H1 (cell line): Measurements from ENCODE around the gene SLC4A1AP. TPM values are rescaled to one million over a fixed set of nuclear protein-coding genes. Genes with fewer than 3 reads are reported as not detected.

Experiments used
- CTCF ChIA-PET: fragments of 300-600 bp; sonication (Branson Sonifier 250); formaldehyde crosslinking; loops from one replicate; lab custom pipeline; 2021; ENCODE audit not compliant: partially characterized antibody; lab: Charles Lee
- POLR2A ChIA-PET: fragments of 300-600 bp; sonication (Branson Sonifier 250); formaldehyde crosslinking; loops from one replicate; lab custom pipeline; 2021; ENCODE audit warnings: inconsistent platforms; ENCODE audit not compliant: partially characterized antibody; lab: Charles Lee
- DNase-seq, 2 experiments: peaks; one replicate each; pipeline versions ENCODE4 v3.0.0 to v3.0.0-alpha.2; 2010 to 2022; ENCODE audit warnings: low spot score in 2 of 2, low read depth in 1 of 2, mixed read lengths in 1 of 2
- FAIRE-seq: peaks from 2 replicates; lab custom pipeline; 2011; peaks lifted over from hg19 to GRCh38; lab: Jason Lieb, UNC
- H2AFZ ChIP-seq: 2 replicates; pipeline ENCODE4 v1.8.1; 2012; ENCODE audit warnings: low read length, inconsistent platforms
- H2AK5ac ChIP-seq: 2 replicates; pipeline ENCODE4 v1.6.1; 2013; ENCODE audit warnings: low read depth, low read length
- H2BK120ac ChIP-seq: replicated peaks from 2 replicates; pipeline ENCODE3; 2013; ENCODE audit warnings: low read depth, low read length, inconsistent platforms
- H2BK12ac ChIP-seq: 2 replicates; pipeline ENCODE4 v1.6.1; 2013; ENCODE audit warnings: low read depth, low read length
- H2BK15ac ChIP-seq: 2 replicates; pipeline ENCODE4 v1.6.1; 2013; ENCODE audit warnings: low read length
- H2BK20ac ChIP-seq: 2 replicates; pipeline ENCODE4 v1.6.1; 2013; ENCODE audit warnings: low read length
- H2BK5ac ChIP-seq: 2 replicates; pipeline ENCODE4 v1.6.1; 2013; ENCODE audit warnings: low read depth, low read length
- H3K14ac ChIP-seq: 2 replicates; pipeline ENCODE4 v1.6.1; 2013; ENCODE audit warnings: inconsistent platforms; ENCODE audit not compliant: insufficient read length
- H3K18ac ChIP-seq: 2 replicates; pipeline ENCODE4 v1.6.1; 2013; ENCODE audit warnings: low read length; ENCODE audit errors: extremely low read depth
- H3K23ac ChIP-seq: 2 replicates; pipeline ENCODE4 v1.6.1; 2013; ENCODE audit warnings: inconsistent platforms; ENCODE audit not compliant: insufficient read length
- H3K23me2 ChIP-seq: 2 replicates; pipeline ENCODE4 v1.6.1; 2013; ENCODE audit warnings: low read depth, low read length
- H3K27ac ChIP-seq: 2 replicates; pipeline ENCODE4 v1.6.1; 2011; ENCODE audit warnings: low read depth, low read length, inconsistent platforms
- H3K27me3 ChIP-seq, 4 experiments: replicated peaks in 1 of 4; 1 replicate in 1 of 4; 2 replicates in 3 of 4; pipeline versions ENCODE4 v1.6.1 to v1.8.1; 2011 to 2013; ENCODE audit warnings: low read length in 3 of 4, mild to moderate bottlenecking in 3 of 4, inconsistent platforms in 2 of 4, mixed read lengths in 2 of 4, moderate library complexity in 1 of 4; ENCODE audit not compliant: control insufficient read depth in 3 of 4, insufficient read depth in 3 of 4; ENCODE audit errors: extremely low read depth in 1 of 4
- H3K36me3 ChIP-seq, 4 experiments: 2 replicates each; pipeline versions ENCODE4 v1.6.1 to v1.8.1; 2011 to 2013; ENCODE audit warnings: mild to moderate bottlenecking in 4 of 4, low read length in 3 of 4, moderate library complexity in 2 of 4, control low read depth in 1 of 4, inconsistent platforms in 1 of 4; ENCODE audit not compliant: insufficient read depth in 4 of 4, control insufficient read depth in 2 of 4
- H3K4ac ChIP-seq: replicated peaks from 2 replicates; pipeline ENCODE3; 2013; ENCODE audit warnings: low read length, low read depth, mixed read lengths, inconsistent platforms; ENCODE audit not compliant: insufficient read length
- H3K4me1 ChIP-seq, 4 experiments: replicated peaks in 1 of 4; 1 replicate in 1 of 4; 2 replicates in 3 of 4; pipeline versions ENCODE4 v1.6.1 to v1.8.1; 2011 to 2013; ENCODE audit warnings: low read length in 3 of 4, inconsistent platforms in 2 of 4, mixed read lengths in 1 of 4; ENCODE audit not compliant: insufficient read depth in 4 of 4, control insufficient read depth in 3 of 4
- H3K4me2 ChIP-seq, 2 experiments: 2 replicates each; pipeline versions ENCODE4 v1.6.1 to v1.8.1; 2011 to 2013; ENCODE audit warnings: low read depth in 2 of 2, low read length in 2 of 2, control low read depth in 1 of 2, inconsistent platforms in 1 of 2, mild to moderate bottlenecking in 1 of 2; ENCODE audit not compliant: insufficient read depth in 1 of 2
- H3K4me3 ChIP-seq, 4 experiments: fragments of 200-600, 300-600 bp in 1 of 4; sonication (generic), shearing (Covaris generic), sonication (Bioruptor Twin) in 1 of 4; 2 replicates each; pipeline versions ENCODE4 v1.5.1 to v1.8.1; 2011 to 2016; ENCODE audit warnings: low read length in 4 of 4, low read depth in 3 of 4, control low read depth in 2 of 4, inconsistent platforms in 2 of 4, mild to moderate bottlenecking in 2 of 4, mixed read lengths in 1 of 4, moderate library complexity in 1 of 4; ENCODE audit not compliant: insufficient read depth in 2 of 4; ENCODE audit errors: extremely low read depth in 1 of 4
- H3K56ac ChIP-seq: replicated peaks from 2 replicates; pipeline ENCODE3; 2013; ENCODE audit warnings: low read depth, mild to moderate bottlenecking, mixed read lengths, low read length, inconsistent platforms; ENCODE audit not compliant: insufficient read length
- H3K79me1 ChIP-seq: 2 replicates; pipeline ENCODE4 v1.6.1; 2013; ENCODE audit warnings: low read depth, low read length, control low read depth
- H3K79me2 ChIP-seq, 2 experiments: 2 replicates each; pipeline versions ENCODE4 v1.6.1 to v1.8.1; 2012 to 2013; ENCODE audit warnings: low read length in 2 of 2, mild to moderate bottlenecking in 2 of 2, inconsistent platforms in 1 of 2; ENCODE audit not compliant: insufficient read depth in 2 of 2, control insufficient read depth in 1 of 2
- H3K9ac ChIP-seq, 4 experiments: replicated peaks in 1 of 4; 1 replicate in 1 of 4; 2 replicates in 3 of 4; pipeline versions ENCODE4 v1.6.1 to v1.8.1; 2011 to 2013; ENCODE audit warnings: low read depth in 3 of 4, low read length in 3 of 4, control low read depth in 2 of 4, mild to moderate bottlenecking in 2 of 4, moderate library complexity in 2 of 4, inconsistent platforms in 1 of 4; ENCODE audit errors: extremely low read depth in 1 of 4
- H3K9me3 ChIP-seq, 2 experiments: 2 replicates each; pipeline versions ENCODE4 v1.6.1 to v1.8.1; 2012 to 2013; ENCODE audit warnings: mild to moderate bottlenecking in 2 of 2, moderate library complexity in 2 of 2, control low read depth in 1 of 2, inconsistent platforms in 1 of 2, low read depth in 1 of 2, low read length in 1 of 2, mixed read lengths in 1 of 2; ENCODE audit not compliant: insufficient read depth in 2 of 2
- H4K20me1 ChIP-seq, 2 experiments: replicated peaks in 1 of 2; 2 replicates each; pipeline versions ENCODE3 to v1.8.1; 2011 to 2013; ENCODE audit warnings: inconsistent platforms in 2 of 2, low read length in 2 of 2, mild to moderate bottlenecking in 1 of 2; ENCODE audit not compliant: insufficient read depth in 2 of 2, control insufficient read depth in 1 of 2
- H4K5ac ChIP-seq: 2 replicates; pipeline ENCODE4 v1.6.1; 2013; ENCODE audit warnings: low read length, low read depth, mixed read lengths, inconsistent platforms; ENCODE audit not compliant: insufficient read length
- H4K8ac ChIP-seq: 2 replicates; pipeline ENCODE4 v1.8.0; 2013; ENCODE audit warnings: mild to moderate bottlenecking, moderate library complexity, low read length, inconsistent platforms; ENCODE audit not compliant: insufficient read depth; ENCODE audit errors: extremely low read depth
- H4K91ac ChIP-seq: replicated peaks from 2 replicates; pipeline ENCODE3; 2013; ENCODE audit warnings: low read length, mixed read lengths, inconsistent platforms; ENCODE audit not compliant: insufficient read length
- ASH2L ChIP-seq: fragments of 200-600, 300-600 bp; sonication (generic); IDR thresholded peaks from one replicate; pipeline ENCODE4 v1.7.1; 2017; ENCODE audit warnings: low read length
- CBX8 ChIP-seq: fragments of 300-800, 300-1000 bp; sonication (generic); IDR thresholded peaks from 2 replicates; pipeline ENCODE4 v1.7.1; 2016; ENCODE audit warnings: low read depth, low read length, borderline replicate concordance
- CREB1 ChIP-seq: IDR thresholded peaks from 2 replicates; pipeline ENCODE4 v1.6.1; 2012; ENCODE audit warnings: inconsistent platforms
- E2F6 ChIP-seq: IDR thresholded peaks from 2 replicates; pipeline ENCODE4 v1.6.1; 2012; ENCODE audit warnings: inconsistent platforms
- EGR1 ChIP-seq: IDR thresholded peaks from 2 replicates; pipeline ENCODE4 v1.6.1; 2011; ENCODE audit warnings: low read depth, low read length, borderline replicate concordance
- GABPA ChIP-seq: IDR thresholded peaks from 2 replicates; pipeline ENCODE4 v1.6.1; 2011; ENCODE audit warnings: mild to moderate bottlenecking, low read length, moderate library complexity, borderline replicate concordance; ENCODE audit not compliant: insufficient read depth
- JUN ChIP-seq: IDR thresholded peaks from 2 replicates; pipeline ENCODE4 v1.6.1; 2011; ENCODE audit warnings: low read depth, mild to moderate bottlenecking, improper control_type of control experiment, low read length
- KDM1A ChIP-seq: fragments of 200-600, 300-600 bp; sonication (generic); IDR thresholded peaks from 2 replicates; pipeline ENCODE4 v1.7.1; 2016; ENCODE audit warnings: mild to moderate bottlenecking, low read length, borderline replicate concordance
- POLR2AphosphoS5 ChIP-seq: IDR thresholded peaks from 2 replicates; pipeline ENCODE4 v1.6.1; 2011; ENCODE audit warnings: low read depth, low read length
- POU5F1 ChIP-seq: IDR thresholded peaks from 2 replicates; pipeline ENCODE4 v1.6.1; 2011; ENCODE audit warnings: low read depth, mild to moderate bottlenecking, low read length, moderate library complexity
- RBBP5 ChIP-seq: IDR thresholded peaks from 2 replicates; pipeline ENCODE4 v1.7.1; 2012; ENCODE audit warnings: low read depth, mild to moderate bottlenecking, inconsistent platforms, low read length, moderate library complexity, borderline replicate concordance
- SIN3A ChIP-seq, 2 experiments: IDR thresholded peaks in 1 of 2; conservative IDR thresholded peaks in 1 of 2; 2 replicates each; pipeline ENCODE4 v1.6.1; 2011 to 2012; ENCODE audit warnings: low read length in 2 of 2, improper control_type of control experiment in 1 of 2, low read depth in 1 of 2, mild to moderate bottlenecking in 1 of 2
- SIX5 ChIP-seq: IDR thresholded peaks from 2 replicates; pipeline ENCODE4 v1.6.1; 2011; ENCODE audit warnings: mild to moderate bottlenecking, low read depth, low read length
- SP1 ChIP-seq: IDR thresholded peaks from 2 replicates; pipeline ENCODE4 v1.6.1; 2011; ENCODE audit warnings: low read depth, low read length
- YY1 ChIP-seq: IDR thresholded peaks from 2 replicates; pipeline ENCODE4 v1.6.1; 2011; ENCODE audit warnings: low read depth, mild to moderate bottlenecking, low read length
- WGBS, 2 experiments: shearing (Covaris generic) in 1 of 2; methylation state at CpG; one replicate each; pipeline versions ENCODE4 v1.1.6 to v1.1.7; 2013 to 2015; ENCODE audit warnings: low lambda C conversion rate in 2 of 2, mixed read lengths in 2 of 2, inconsistent platforms in 1 of 2, low coverage in 1 of 2, missing lambda C conversion rate in 1 of 2; ENCODE audit not compliant: insufficient replicate concordance in 2 of 2, insufficient coverage in 1 of 2, insufficient read length in 1 of 2; ENCODE audit errors: extremely low coverage in 1 of 2, missing lambda C conversion rate in 1 of 2; 5-methylcytosine and 5-hydroxymethylcytosine counted together
- polyA plus RNA-seq, 7 experiments: library from polyadenylated mRNA; depleted of rRNA in 3 of 7; stranded (reverse) in 5 of 7; unstranded in 2 of 7; fragments of >200 nt in 5 of 7; fragments of 200-250 nt in 2 of 7; gene quantifications; 1 replicate in 5 of 7; 2 replicates in 1 of 7; 4 replicates in 1 of 7; pipeline versions ENCODE4 v1.2.1 to v1.2.3, GENCODE V29; 2011 to 2013; ENCODE audit warnings: missing spikeins in 2 of 7, mixed read lengths in 2 of 7
- total RNA-seq: library from RNA; stranded (reverse); fragmentation: NEBNext Ultra II Directional; extraction: Animal tissue kit (Norgen Biotek cat#: 25700); gene quantifications from 2 replicates; pipeline ENCODE4 v1.2.1, GENCODE V29; 2021

Gene SLC4A1AP
- total and polyA plus RNA-seq, 2 of the 8 experiments (the other 6 are each of a cell fraction or from before 2014, with no cell fraction given), result 8.1 to 18.4 TPM

- H3K9me3 ChIP-seq, result peaks cover 0 to 4% of the 10 kb centered on the region in 2 experiments; a peak in 1 of 4 replicates
- ChIA-PET CTCF (interaction anchor here (1.2 kb wide), 1 partner anchor 16 kb away, joined by 3 read pairs; no protein-coding TSS in a partner anchor), POLR2A (interaction anchor here (1.2 to 5.2 kb wide), 2 partner anchors 13 to 35 kb away, joined by 3 to 63 read pairs; no protein-coding TSS in a partner anchor)
- TF ChIP-seq YY1 (no peak), POLR2AphosphoS5 (no peak), CBX8 (no peak), CREB1 (no peak), RBBP5 (no peak), SP1 (no peak), KDM1A (no peak), SIX5 (no peak), JUN (no peak), GABPA (no peak), E2F6 (no peak), SIN3A (conservative IDR thresholded peaks at IDR 0.05 in 1 of 2, IDR thresholded peaks at IDR 0.05 in 1 of 2; ENCODE audit: low read depth in 1 of 2, low read length in 2 of 2) (no peak), EGR1 (no peak), ASH2L (no peak), POU5F1 (no peak)
Measured at GRCh38 chr2:27739058-27739373, 75.3 kb downstream of the SLC4A1AP start.

More at GRCh38 chr2:27739058-27739373, 75.3 kb downstream of the SLC4A1AP start:
- Histone ChIP-seq H4K8ac (no peak overlapping the region), H3K36me3 (no peaks in the 10 kb centered on the region), H3K4ac (no peak overlapping the region), H4K20me1 (no peaks in the 10 kb centered on the region), H2BK20ac (no peak overlapping the region), H4K5ac (no peak overlapping the region), H3K27me3 (no peaks in the 10 kb centered on the region; a peak in 1 of 7 replicates), H3K9ac (no peak overlapping the region), H2AFZ (no peak overlapping the region), H3K23ac (no peak overlapping the region), H3K4me3 (no peak overlapping the region), H3K4me1 (peaks cover 5 to 12% (median 7%) of the 10 kb centered on the region in 4 experiments), H3K79me1 (no peaks in the 10 kb centered on the region), H3K18ac (no peak overlapping the region), H3K14ac (no peak overlapping the region), H2BK15ac (no peak overlapping the region), H3K79me2 (no peaks in the 10 kb centered on the region), H3K56ac (no peak overlapping the region), H3K27ac (no peak overlapping the region), H2BK5ac (no peak overlapping the region), H3K23me2 (peaks cover 8% of the 10 kb centered on the region; the same call in 1 of the 2 replicates), H4K91ac (no peak overlapping the region), H2BK12ac (no peak overlapping the region), H2AK5ac (no peak overlapping the region), H3K4me2 (no peak overlapping the region), H2BK120ac (no peak overlapping the region)
- DNase-seq, result no peak
- FAIRE-seq, result no peak
- 90% methylated on average over 4 of the region's 4 CpGs; no CpG with 5 or more reads in 1 of the 2 experiments for WGBS, 2 experiments
